Lower lobe of right lung (tissue), 2 donors: Measurements from ENCODE around the gene ASTN2. TPM values are rescaled to one million over a fixed set of nuclear protein-coding genes. Genes with fewer than 3 reads are reported as not detected.

ENCODE experiments used
- ATAC-seq, 2 donors: fragments of 200-7000 bp; cut with Tn5 transposase; one replicate each; pipeline ENCODE4 v1.9.1; 2020 to 2022; ENCODE audit warnings: mild to moderate bottlenecking in 2 of 2, moderate library complexity in 2 of 2
- DNase-seq: peaks from one replicate; pipeline ENCODE4 v3.0.0-alpha.2; 2020
- H3K27ac ChIP-seq: fragments of 200-600 bp; one replicate; pipeline ENCODE4 v1.8.0; 2022
- H3K27me3 ChIP-seq: fragments of 200-600 bp; one replicate; pipeline ENCODE4 v1.8.0; 2022; ENCODE audit warnings: low read depth
- H3K36me3 ChIP-seq: fragments of 200-600 bp; one replicate; pipeline ENCODE4 v1.8.0; 2022; ENCODE audit warnings: mild to moderate bottlenecking
- H3K4me1 ChIP-seq: fragments of 200-600 bp; one replicate; pipeline ENCODE4 v1.8.0; 2022
- H3K4me3 ChIP-seq: fragments of 200-600 bp; one replicate; pipeline ENCODE4 v1.8.0; 2022; ENCODE audit warnings: mild to moderate bottlenecking
- H3K9me3 ChIP-seq: fragments of 200-600 bp; one replicate; pipeline ENCODE4 v1.8.0; 2022
- CTCF ChIP-seq: fragments of 200-600 bp; IDR thresholded peaks from one replicate; pipeline ENCODE4 v1.8.0; 2022; ENCODE audit warnings: antibody characterized with exemption, mild to moderate bottlenecking
- intact Hi-C: fragments of 100-400 bp; cut with DNase I; formaldehyde crosslinking; loops from one replicate; pipeline ENCODE4 v1.11.0; 2022
- total RNA-seq: library from RNA; stranded (reverse); fragmentation: NEBNext Ultra II Directional; extraction: Animal tissue kit (Norgen Biotek cat#: 25700); gene quantifications from one replicate; pipeline ENCODE4 v1.2.1, GENCODE V29; 2021
- donor health status: DM: no; HTN: yes; CAD: no; lungs with severe emphysema.

ASTN2 gene
- total RNA-seq, 1 donor from 2014 or later = 4.3 TPM

GRCh38 chr9:117454711-117455110 lies 39.9 kb upstream of the ASTN2 start:
- Histone ChIP-seq H3K4me3 (no peak overlapping the region), H3K36me3 (no peaks in the 10 kb centered on the region), H3K27ac (no peak overlapping the region), H3K9me3 (no peaks in the 10 kb centered on the region), H3K4me1 (no peaks in the 10 kb centered on the region), H3K27me3 (no peaks in the 10 kb centered on the region)
- ATAC-seq (no peak), DNase-seq (no peak)
- TF ChIP-seq CTCF = no peak
- intact Hi-C loops = no loop called here

GRCh38 chr9:117453737-117454136 lies 38.9 kb upstream of the ASTN2 start:
- intact Hi-C loops = no loop called here
- no peak for DNase-seq
- Histone ChIP-seq H3K4me1 (no peaks in the 10 kb centered on the region), H3K27me3 (no peaks in the 10 kb centered on the region), H3K4me3 (no peak overlapping the region), H3K27ac (no peak overlapping the region), H3K9me3 (no peaks in the 10 kb centered on the region), H3K36me3 (no peaks in the 10 kb centered on the region)
- TF ChIP-seq CTCF = no peak
- no peak for ATAC-seq

DNA sequence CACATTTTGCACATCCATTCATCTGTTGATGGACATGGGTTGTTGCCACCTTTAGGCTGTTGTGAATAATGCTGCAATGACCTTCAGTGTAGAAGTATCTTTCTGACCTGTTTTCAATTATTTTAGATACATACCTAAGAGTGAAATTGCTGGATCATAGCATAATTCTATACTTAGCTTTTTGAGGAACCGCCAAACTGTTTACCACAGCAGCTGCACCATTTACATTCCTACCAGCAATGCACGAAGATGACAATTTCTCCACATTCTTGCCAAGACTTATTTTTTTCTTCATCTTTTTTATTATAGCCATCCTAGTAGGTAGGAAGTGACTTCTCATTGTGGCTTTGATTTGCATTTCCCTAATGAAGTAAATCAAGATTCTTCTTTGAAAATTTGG lies 36.5 kb upstream of the ASTN2 start:
- no peak overlapping the region for H3K4me3 ChIP-seq
- H3K4me1 ChIP-seq = no peaks in the 10 kb centered on the region
- H3K9me3 ChIP-seq = no peaks in the 10 kb centered on the region
- no peak overlapping the region for H3K27ac ChIP-seq
- no peaks in the 10 kb centered on the region for H3K27me3 ChIP-seq
- H3K36me3 ChIP-seq = no peaks in the 10 kb centered on the region
- ATAC-seq (no peak), DNase-seq (no peak)
- TF ChIP-seq CTCF = no peak
- intact Hi-C loops = no loop called here

DNA sequence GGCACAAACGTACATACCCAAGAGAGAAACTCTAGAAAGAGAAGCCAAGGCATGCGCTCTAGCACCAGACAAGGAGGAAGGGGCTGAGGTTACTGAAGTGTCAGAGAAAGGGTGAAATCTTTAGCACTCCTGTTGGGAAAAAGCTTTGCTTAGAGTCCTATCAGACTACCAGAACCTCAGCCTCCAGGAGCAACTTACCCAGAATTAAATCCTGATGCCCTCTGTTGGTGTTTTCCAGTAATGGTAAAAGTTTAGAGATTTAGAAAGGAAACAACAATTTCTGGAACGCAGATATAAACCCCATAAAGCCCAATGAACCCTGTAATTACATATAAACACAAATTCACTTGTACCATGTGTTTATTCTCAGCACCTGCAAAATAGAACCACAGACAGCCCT lies 33.2 kb upstream of the ASTN2 start:
- ATAC-seq (no peak), DNase-seq (no peak)
- H3K27ac ChIP-seq = no peak overlapping the region
- no peaks in the 10 kb centered on the region for H3K9me3 ChIP-seq
- TF ChIP-seq CTCF = no peak
- H3K36me3 ChIP-seq = no peaks in the 10 kb centered on the region
- H3K4me3 ChIP-seq = no peak overlapping the region
- H3K27me3 ChIP-seq = no peaks in the 10 kb centered on the region
- no peaks in the 10 kb centered on the region for H3K4me1 ChIP-seq
- intact Hi-C loops = no loop called here

DNA sequence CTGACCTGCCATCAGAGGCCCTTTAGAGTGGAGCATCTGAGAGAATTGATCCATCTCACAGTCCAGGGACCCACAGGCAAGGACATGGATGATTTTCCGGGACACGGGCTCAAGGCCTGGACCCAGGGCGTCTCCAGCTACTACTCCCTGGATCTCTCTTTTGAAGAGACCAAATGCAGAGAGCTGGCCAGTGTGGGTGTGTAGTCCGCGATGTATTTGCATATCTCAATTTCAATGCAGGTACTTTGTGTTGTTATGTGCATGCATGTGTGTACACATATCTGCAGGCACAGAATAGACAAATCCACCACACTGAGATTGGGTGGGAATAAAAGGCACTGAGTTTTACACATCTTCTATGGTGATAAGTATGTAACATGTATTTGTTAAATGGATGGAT lies 30.8 kb upstream of the ASTN2 start:
- Histone ChIP-seq H3K27me3 (no peaks in the 10 kb centered on the region), H3K9me3 (no peaks in the 10 kb centered on the region), H3K4me3 (no peak overlapping the region), H3K36me3 (no peaks in the 10 kb centered on the region), H3K4me1 (no peaks in the 10 kb centered on the region), H3K27ac (no peak overlapping the region)
- DNase-seq (no peak), ATAC-seq (no peak)
- TF ChIP-seq CTCF = no peak
- intact Hi-C loops = no loop called here

- no peak for DNase-seq
- Histone ChIP-seq H3K36me3 (no peaks in the 10 kb centered on the region), H3K27ac (no peak overlapping the region), H3K9me3 (no peaks in the 10 kb centered on the region), H3K4me1 (no peaks in the 10 kb centered on the region), H3K27me3 (no peaks in the 10 kb centered on the region), H3K4me3 (no peak overlapping the region)
- intact Hi-C loops = no loop called here
- no peak for TF ChIP-seq CTCF
- ATAC-seq = no peak
Measured at GRCh38 chr9:117444501-117444900, 29.6 kb upstream of the ASTN2 start.
